ENCODE measurements around the gene GABRR2.

Gene GABRR2

DNA sequence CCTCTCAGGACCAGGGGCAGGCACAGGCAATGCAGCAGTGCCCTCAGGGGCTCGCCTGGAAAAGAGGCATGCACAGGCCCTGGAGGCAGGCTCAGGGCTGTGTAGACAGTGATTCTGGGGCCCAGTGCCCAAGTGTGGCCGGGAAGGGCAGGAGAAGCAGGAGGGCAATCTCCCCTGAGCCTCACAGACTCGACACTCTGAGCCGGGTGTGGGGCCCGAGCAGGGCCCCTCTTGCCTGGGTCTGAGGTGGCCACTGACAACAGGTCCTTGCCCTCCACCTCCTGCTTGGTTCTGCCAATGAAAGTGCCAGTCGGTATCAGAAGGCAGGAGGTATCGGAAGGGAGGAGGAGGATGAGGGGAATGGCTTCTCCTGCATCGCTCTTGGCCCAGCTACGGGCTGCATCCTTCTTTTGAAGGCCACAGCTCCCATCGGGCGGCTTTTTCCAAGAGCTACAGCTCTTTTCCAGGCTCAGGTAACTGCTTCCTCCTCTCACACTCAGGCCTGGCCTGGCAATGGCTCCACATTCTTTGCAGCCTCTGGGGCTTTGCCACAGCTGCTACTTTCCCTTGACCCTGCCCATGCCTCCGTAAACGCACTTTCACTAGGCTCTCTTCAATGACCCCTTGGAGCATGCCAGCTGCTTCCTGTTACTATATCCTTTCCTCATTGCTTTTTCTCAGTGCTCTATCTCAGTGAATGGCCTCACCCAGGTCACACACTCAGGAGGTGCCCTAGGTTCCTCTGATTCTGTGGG, 24.5 kb downstream of the GABRR2 start:
- DNase-seq, result no peak

DNA sequence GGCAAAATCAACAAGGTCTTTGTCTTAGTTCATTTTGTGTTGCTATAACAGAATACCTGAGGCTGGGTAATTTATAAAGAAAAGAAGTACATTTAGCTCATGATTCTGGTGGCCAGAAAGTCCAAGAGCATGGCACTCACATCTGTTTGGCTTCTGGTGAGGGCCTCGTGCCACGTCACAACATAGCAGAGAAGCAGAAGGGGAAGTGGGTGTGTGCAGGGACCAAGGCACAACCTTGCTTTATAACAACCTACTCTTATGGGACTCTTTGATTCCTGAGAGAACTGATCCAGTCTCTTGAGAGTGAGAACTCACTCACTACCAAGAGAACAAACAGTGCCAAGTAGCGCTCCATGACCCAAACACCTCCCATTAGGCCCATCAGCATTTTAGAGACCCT, 25.4 kb downstream of the GABRR2 start:
- no peak for DNase-seq

DNA sequence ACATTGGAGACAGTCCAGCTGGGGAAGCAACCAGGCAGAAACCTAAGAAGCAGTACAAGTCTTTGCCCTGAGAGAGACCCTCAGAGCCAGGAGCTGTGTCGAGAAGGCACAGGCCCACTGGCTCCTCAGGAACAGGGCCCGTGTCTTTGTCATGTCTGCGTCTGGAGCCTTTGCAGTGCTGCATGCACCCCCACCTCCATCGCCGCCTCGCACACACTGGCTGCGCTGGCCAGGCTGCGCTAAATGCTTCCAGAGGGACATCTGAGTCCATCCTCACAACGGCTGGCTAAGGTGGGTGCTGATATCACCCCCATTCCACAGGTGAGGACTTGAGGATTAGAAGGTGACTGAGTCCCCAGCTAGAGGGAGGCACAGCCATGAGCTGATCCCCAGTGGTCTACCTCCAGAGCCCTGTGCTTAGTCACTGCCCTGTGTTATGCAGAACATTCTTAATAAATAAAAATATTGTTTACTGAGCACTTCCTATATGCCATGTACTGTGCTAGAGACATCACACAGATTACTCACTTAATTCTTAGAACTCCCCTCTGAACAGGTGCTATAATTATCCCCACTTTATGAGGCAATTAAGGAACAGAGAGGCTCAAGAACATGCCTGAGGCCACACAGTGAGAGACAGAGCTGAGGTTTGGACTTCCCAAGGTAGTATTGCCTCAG, 27.6 kb downstream of the GABRR2 start:
- no peak for DNase-seq

DNA sequence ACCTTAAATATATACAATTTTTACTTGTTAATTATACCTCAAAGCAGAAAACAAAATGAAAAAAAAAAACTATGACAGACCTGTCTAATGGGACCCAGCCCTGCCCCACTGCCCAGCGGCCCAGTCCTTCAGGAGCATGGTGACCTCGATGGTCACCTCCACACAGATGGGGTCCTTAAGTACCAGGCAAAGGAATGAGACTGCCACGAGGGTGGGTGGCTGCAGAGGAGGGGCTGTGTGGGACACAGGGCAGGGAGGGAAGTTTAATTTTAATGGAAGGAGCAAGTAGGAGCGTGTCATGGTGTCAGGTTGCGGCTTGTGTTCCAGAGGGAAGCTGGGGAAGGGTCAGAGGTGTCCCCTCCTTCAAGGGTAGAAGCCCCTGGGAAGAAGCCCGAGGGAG, 28.6 kb downstream of the GABRR2 start:
- no peak for DNase-seq

DNA sequence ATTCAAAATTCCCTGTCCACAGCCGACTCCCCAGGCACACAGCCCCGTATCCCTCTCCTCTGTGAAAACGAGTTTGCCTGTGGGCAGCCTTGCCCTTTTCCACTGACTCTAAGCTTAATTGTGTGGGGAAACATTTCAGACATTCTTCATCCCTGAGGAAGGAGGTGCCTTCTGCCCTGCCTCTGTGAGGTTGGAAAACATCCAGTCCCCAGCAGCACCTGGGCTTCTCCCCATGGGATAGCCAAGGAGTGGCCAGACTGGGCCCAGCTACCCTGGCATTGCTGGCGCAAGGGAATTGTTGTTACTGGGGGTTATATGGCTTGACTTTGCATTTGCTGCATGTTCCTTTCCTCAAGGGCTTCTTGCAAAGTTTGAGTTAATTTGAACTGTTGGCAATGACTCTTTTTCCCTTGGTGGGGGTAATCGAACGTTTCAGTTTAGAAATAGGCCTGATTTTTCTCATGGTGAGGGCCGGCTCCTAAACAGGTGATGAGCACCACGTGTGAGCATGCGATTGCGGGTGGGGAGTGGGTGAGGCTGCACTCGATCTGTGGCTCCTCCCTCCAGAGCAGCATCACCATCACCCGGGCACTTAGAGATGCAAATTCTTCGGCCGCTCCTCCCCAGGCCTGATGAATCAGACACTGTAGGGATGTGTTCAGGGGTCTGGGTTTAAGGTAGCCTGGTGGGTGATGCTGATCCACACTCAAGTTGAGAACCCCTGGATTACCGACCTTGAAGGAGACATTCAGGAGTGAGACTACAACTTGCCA, 29.9 kb downstream of the GABRR2 start:
- DNase-seq, result no peak

DNA sequence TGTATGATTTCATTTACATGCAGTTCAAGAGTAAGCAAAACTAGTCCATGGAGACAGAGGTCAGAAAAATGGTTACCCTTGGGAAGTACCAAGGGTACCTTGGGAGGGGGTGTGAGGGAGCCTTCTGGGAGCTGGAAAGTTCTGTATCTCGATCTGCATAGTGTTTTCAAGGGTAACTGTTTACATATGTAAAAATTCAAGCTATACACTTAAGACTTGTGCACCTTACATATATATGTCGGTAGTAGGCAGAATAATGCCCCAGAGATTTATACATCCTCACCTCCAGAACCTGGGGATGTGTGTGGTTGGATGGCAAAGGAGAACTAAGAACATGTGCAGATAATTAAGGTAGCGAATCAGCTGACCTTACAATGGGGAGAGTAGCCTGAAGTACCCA, 31.0 kb downstream of the GABRR2 start:
- no peak for DNase-seq

DNA sequence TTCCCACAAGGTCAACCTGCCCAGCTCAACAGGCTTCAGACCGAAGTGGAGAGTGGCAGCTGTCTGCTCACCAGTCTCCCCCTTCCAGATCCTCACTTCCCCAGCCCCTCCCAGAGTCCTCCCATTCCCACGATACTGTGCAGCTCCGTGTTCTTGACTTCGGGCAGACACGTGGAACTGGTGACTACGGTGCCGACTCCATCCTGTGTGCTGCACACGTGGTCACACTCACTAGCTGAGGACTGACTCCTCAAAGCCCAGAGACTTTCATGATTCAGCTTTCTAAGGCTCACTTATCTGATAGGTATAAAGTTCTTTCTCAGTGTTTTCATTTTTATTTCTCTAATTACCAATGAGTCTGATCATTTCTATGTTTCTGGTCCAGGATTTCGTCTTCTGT, 32.4 kb downstream of the GABRR2 start:
- DNase-seq, result no peak

DNA sequence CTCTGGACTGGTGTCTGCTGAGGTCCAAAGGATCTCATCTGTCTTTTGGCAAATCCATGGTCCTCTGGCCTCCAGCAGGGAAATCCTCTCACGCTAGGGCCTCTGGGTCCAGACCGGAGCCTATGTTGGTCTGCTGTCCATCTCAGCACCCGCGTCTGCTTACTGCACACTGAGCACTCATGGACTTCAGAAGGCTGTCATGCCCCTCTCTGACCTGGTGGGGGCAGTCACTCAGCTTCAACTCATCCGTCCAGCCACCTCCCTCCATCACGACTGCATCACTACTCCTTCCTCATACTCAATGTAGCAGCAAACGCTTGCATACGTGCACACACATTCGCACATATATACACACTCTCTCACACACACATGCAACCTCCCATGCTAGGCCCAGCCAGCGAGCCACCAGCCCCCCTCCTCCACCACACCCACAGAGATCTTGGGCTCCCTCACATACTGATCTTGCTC, 33.3 kb downstream of the GABRR2 start:
- DNase-seq, result no peak

DNA sequence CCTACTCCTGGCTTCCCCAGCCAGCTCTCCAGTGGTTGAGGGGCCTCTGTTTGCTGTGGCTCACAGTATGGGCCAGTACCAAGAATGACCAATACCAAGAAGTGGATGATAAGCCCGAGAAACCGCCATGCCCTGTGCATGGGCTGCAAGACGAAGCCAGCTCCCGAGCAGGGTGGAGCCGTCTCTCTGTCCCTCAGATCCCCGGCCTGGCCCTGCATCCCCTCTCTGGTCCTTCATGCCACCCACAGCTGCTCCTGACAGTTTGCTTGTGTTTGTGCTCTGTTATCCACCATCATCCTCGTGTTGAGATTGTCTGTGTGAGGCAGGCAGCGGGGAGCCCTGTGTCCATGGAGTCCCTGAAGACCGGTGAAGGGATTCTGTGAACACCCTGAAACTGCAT, 36.1 kb downstream of the GABRR2 start:
- no peak for DNase-seq

DNA sequence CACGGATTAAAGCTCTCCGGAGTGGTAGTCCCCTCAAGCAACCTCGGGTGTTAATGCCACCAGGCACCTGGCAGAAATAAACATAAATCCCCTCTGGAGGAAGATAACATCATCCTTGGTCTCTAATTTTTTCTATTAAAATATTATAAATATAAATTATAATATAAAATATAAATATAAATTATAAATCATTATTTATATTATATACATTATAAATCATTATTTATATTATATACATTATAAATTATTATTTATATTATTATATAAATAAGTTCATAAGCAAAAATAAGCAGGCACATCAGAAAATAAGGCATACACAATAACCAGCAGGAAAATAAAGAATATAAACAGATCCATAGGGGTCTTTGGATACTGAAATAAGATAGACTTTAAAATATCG, 39.2 kb downstream of the GABRR2 start:
- no peak for DNase-seq

DNA sequence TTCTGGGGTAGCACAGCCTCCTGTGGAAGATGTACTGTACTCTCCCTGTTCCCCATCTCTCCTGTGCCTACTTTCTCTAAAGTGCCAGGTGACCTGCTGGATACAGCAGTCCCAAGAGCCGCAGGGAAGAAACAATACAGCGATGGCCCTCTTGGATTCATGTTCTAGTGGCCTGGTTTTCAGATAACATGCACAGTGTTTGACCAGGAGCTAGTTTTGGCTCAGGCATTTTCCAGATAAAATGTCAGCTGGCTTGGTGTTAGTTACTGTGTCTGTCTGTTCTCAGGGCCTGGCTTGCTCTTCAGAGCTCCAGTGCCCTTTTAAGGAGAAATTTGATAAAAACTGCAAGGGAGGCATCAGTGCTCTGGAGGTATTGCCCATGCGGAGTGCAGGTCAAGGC, 41.3 kb downstream of the GABRR2 start:
- DNase-seq, result no peak

DNA sequence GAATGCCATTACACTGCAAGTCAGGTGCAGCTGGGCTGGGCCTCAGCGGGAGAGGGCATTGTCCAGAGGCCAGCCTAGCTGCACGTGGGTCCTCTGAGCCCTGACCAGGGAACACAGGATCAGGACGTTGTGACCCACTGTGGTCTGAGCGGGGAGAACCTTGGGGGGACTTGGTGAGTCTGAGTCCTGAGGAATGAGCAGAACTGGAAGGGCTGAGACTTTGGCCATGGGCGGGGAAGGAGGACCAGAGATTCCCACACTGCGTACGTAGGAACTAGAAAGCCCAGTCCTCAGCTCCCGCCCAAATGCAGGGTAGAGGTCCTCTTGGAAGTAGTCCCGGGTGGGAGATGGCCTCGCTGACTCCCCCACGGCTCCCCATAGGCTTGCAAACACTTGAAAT, 42.5 kb downstream of the GABRR2 start:
- no peak for DNase-seq

DNA sequence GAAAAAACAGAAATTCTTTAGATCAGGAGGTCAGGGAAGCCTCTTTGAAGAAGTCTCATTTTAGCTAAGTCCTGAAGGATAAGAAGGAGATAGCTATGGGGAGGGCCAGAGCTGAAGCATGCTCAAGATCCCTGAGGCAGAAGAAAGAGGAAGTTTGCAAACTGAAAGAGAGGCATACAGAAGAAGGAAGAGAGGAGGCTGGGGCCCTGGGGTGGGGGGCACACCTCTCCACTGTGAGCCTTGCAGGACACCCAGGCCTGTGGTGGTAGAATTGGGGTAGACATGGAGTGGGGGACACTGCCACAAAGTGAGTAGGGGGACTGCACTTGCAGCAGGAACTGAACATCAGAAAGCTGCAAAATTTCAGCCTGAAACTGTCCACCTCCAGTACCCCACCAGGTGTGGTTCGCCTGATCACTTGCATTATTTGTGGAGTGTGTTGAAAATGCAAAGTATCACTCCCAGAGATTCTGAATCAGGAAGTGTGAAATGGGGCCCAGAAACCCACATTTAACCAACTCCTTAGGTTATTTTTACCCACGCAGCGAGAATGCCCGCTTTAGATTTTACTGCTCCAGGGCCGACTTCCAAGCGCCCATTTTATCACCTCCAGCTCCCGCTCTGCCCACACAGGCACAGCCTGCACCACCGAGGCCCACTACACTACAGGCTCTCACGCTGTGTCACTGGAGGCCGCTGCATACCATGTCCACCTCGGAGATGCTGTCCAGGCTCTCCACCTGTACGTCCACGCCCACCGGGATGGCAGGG, 44.0 kb downstream of the GABRR2 start:
- no peak for DNase-seq

DNA sequence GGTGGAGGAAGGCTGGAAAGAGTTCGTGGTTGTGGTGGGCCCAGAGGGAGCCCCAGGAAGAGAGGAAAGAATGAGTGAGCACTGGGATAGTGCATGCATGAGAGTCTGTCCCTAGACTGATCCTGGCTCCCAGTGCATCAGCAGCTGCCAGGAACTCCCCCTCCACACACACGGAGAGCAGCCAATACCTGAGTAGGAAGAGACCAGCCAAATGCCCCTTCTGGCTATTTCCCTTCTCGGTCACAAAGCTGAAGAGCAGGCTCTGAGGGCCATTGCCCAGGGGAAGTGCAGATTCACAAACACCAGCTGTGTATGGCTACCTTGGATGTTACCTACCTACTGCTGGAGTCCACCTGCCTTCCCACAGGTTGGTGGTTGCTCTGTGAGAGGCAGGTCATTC, 45.1 kb downstream of the GABRR2 start:
- no peak for DNase-seq

DNA sequence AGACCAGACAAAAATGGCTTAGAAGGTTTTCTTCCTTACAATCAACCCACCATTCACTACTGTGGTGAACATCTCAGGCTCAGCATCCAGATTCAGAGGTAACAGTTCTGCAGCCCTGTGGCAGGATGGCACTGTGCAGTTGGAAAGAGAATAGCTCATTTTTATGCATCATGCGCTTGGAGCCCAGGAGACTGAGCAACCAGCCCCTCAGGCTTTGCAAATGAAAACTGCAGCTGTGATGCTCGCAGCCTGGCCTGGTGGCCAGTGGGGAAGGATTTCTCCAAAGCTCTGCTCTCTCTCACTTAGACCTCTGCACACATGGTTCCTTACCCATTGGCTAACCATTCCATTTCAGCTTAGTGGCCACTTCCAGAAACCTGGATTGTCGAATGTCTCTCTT, 45.8 kb downstream of the GABRR2 start:
- no peak for DNase-seq

DNA sequence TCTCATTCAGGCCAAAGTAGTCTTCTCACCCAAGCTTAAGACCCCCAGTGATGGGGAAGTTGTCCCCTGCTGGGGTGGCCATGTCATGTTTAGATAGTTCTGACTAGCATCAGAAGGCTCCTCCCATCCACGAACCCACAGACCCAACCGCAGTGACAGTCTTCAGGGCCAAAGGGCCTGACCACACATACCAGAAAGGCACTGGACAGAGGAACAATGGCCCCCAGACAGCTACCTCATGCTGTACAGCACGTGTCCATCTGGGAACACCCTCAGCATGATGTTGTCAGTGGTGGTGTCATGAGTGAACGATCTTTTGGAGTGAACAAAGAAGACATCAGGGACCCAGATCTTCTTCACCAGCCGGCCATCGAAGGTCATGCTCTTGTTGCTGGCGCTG, 46.3 kb downstream of the GABRR2 start:
- no peak for DNase-seq

DNA sequence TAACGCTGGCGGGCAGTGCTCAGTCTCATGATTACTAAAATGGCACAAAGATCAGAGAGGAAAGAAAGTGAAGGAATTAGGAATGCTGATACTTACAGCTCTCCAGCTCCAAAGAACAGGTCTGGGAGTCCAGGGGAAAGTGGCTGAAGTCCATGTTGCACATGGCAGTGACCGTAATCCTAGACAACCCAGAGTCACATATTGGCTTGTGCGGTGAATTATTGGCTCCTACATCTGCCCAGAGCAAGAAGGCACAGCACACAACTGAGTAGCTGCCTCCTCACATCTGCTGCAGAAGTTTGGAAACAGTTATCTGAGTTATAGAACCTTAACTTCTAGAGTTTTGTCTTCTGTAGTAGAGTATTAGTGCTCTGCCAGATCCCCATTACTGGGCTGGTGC, 47.2 kb downstream of the GABRR2 start:
- no peak for DNase-seq

DNA sequence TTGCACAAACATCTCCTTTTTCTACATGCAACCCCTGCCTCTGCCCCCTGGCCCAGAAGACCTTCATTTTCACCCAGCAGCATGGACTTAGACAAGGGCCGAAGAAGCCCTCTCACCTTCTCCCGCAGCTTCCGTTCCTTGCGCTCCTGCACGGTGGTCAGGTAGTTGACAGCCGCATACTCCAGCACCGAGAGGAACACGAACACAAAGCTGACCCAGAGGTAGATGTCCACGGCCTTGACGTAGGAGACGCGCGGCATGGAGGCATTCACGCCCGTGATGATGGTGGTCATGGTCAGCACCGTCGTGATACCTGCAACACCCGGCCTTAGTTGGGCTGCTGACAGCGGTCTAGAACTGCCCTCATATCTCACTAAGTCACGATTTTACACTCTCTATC, 50.8 kb downstream of the GABRR2 start:
- no peak for DNase-seq

DNA sequence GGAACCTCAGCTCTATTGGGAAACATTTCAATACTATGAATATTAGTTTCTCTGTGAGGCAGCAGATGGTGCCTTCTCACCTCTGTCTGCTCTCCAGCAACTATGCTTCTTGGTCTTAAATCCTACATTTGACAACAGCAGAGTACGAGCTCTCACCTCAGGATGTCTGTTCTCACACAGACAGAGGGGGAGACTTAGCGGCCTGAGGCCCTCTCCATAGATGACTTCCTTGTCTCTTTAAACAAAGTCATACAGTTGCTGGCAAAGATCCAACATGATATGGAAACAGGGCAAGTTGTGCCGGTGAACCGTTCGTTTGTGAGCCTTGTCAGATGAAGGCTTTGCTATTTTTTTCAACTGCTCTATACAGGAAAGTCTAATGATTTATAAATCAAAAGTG, 54.3 kb downstream of the GABRR2 start:
- peak; percentile 23 for DNase-seq

DNA sequence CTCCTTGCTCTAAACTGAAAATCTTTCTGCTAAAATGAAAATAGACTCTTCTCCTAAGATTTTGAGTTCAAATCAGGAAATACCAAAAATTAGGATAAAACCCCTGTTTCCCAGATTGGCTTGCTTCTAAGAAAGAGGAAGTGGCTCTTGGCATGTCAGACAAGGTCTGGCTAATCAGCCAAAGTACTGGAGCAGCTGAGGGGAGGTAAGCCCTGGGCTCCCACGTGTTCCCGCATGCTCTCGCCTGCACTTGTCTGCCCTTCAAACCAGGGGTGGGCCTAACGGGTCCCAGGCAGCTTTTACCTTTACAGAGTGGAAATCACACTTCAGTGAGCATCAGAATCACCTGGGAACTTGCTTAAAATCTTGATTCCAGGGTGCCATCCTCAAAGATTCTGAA, 54.8 kb downstream of the GABRR2 start:
- no peak for DNase-seq

DNA sequence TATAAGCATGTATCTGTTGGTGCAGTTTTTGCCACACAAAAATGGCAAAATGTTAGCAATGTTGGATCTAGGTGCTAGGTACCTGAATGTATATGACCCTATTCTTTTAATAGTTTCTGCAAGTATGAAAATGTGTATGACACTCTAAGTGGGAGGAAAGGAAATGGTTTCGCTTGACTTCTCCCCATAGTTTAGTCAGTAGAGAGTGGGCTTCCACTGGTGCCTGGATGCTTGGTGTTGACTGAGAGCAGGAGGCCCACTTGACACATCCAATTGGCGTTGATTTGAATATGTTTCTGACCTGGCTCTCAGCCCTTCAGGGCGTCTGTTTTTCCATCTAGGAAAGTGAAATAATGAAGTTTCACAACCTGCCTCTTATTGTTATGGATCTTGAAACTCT, 56.2 kb downstream of the GABRR2 start:
- no peak for DNase-seq

DNA sequence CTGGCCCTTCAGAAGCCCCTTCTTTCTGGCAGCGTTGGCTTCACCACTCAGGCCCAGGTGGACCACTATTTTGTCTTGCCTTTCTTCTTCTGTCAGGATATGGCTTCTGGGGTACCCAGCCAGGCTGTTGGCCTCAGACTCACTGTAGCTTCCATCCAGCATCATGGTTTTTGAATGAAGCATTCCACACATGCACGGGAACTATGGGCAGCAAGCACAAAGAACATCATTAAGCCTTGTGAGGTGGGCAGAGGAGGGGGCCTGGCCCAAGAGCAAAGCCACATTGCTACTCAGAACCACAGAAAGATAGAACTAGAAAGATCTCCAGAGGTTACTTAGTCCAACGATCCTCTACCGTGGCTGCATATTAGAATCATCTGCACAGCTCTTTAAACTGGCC, 57.3 kb downstream of the GABRR2 start:
- DNase-seq, result no peak

DNA sequence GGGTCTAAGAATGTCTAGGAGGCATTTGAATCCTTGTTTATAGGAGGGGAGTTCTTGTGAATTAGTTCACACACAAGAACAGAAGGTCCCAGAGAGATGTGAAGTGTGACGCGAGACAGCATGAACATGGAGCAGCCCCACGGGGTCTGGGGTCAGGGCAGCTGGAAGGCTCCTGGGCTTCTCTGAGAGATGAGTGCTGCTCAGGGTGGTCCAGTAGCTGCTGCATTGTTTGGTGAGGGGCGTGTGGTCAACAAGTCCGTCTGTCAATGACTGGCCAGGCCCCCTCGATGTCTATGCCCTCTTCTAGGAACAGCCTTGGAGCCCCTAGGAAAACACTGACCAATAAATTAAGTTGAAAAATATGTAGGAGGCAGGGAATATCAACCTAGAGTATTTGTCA, 57.8 kb downstream of the GABRR2 start:
- DNase-seq, result no peak

Measured in NCI-H748 treated with DMSO at 0.1 percent for 48 hours (cell line).